Measurements from ENCODE around the gene FKBP14. TPM values are rescaled to one million over a fixed set of nuclear protein-coding genes. Genes with fewer than 3 reads are reported as not detected.

Gene FKBP14
- total RNA-seq, 2 donors from 2014 or later, result 6.1 to 8.5 TPM

GRCh38 chr7:29972315-29972669 lies 54.2 kb downstream of the FKBP14 start:
- no peak for TF ChIP-seq CTCF (IDR thresholded peaks at IDR 0.05)
- H3K4me1 ChIP-seq, result peaks cover 0 to 20% of the 10 kb centered on the region in 2 donors
- H3K27ac ChIP-seq, result no peak overlapping the region

GRCh38 chr7:29971566-29972314 lies 54.8 kb downstream of the FKBP14 start:
- DNase-seq (ENCODE audit: low spot score), result no peak
- peaks cover 0 to 18% of the 10 kb centered on the region in 2 donors for H3K4me1 ChIP-seq
- no peak overlapping the region for H3K4me3 ChIP-seq
- H3K9me3 ChIP-seq, result no peaks in the 10 kb centered on the region
- no peaks in the 10 kb centered on the region for H3K27me3 ChIP-seq
- TF ChIP-seq CTCF (IDR thresholded peaks at IDR 0.05), result no peak
- H3K36me3 ChIP-seq, result no peaks in the 10 kb centered on the region
- no peak overlapping the region for H3K27ac ChIP-seq

More at GRCh38 chr7:29972315-29972669, 54.2 kb downstream of the FKBP14 start:
- no peak for DNase-seq (ENCODE audit: low spot score)
- H3K4me3 ChIP-seq, result no peak overlapping the region
- no peaks in the 10 kb centered on the region for H3K9me3 ChIP-seq
- H3K27me3 ChIP-seq, result no peaks in the 10 kb centered on the region
- no peaks in the 10 kb centered on the region for H3K36me3 ChIP-seq

DNA sequence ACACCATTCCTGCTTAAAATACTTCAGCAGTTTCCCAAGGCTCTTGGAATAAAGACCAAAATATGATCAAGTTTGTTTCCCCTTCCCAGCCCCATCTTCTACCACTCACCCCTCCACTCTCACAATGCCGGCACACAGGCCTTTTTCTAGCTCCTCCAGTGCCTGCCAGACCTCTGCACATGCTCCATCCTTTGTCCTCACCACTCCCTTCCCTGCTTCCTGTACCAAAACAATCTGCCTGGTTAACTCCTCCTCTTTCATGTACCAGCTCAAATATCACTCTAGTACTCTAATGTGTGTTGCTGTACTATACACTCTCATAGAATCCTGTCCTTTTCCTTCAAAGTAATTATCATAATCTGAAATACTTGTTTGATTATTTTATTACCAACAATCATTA lies 56.3 kb downstream of the FKBP14 start:
- H3K9me3 ChIP-seq, result no peaks in the 10 kb centered on the region
- no peak for DNase-seq (ENCODE audit: low spot score)
- no peaks in the 10 kb centered on the region for H3K36me3 ChIP-seq
- no peaks in the 10 kb centered on the region for H3K27me3 ChIP-seq
- no peak overlapping the region for H3K27ac ChIP-seq
- no peak overlapping the region for H3K4me3 ChIP-seq
- TF ChIP-seq CTCF (IDR thresholded peaks at IDR 0.05), result no peak
- peaks cover 0 to 10% of the 10 kb centered on the region in 2 donors for H3K4me1 ChIP-seq

GRCh38 chr7:29969738-29970137 lies 56.8 kb downstream of the FKBP14 start:
- H3K27ac ChIP-seq, result no peak overlapping the region
- no peaks in the 10 kb centered on the region for H3K36me3 ChIP-seq
- H3K4me3 ChIP-seq, result no peak overlapping the region
- H3K4me1 ChIP-seq, result peaks cover 0 to 10% of the 10 kb centered on the region in 2 donors
- TF ChIP-seq CTCF (IDR thresholded peaks at IDR 0.05), result no peak
- H3K27me3 ChIP-seq, result no peaks in the 10 kb centered on the region
- no peak for DNase-seq (ENCODE audit: low spot score)
- H3K9me3 ChIP-seq, result no peaks in the 10 kb centered on the region

DNA sequence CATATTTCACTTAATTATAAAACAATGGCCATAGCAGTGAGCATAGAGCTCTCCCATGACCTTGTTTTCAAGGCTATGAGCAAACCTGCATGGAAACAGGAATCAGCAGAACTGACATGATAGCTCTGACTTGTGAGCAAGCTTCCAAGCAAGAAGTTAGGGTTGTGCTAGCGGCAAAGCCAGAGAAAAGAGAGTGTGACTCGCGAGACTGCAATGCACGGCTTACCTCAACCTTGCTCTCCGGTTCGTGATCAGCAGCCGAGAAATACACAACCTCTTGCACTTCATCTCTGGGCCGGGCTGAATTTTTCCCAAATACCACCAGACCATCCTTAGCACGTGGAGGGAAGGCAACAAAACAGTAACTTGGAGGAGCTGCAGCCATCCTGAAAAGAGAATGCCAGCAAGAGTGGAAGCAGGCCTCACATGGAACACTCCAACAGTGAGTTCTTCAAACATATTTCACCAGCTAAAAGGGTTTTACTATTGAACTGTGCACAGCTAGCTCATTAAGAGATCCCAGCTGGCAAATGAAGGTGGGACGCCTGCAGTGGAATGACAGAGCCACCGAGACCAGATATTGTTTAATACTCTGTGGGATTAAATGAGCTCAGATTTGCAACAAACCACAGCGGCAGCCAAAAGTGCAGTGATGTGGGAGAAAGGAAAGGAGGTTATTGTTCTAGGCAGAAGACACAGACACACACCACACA lies 57.7 kb downstream of the FKBP14 start:
- no peak for DNase-seq (ENCODE audit: low spot score)
- peaks cover 0 to 10% of the 10 kb centered on the region in 2 donors for H3K4me1 ChIP-seq

More for the DNA sequence above, 57.7 kb downstream of the FKBP14 start:
- no peaks in the 10 kb centered on the region for H3K9me3 ChIP-seq
- H3K36me3 ChIP-seq, result no peaks in the 10 kb centered on the region
- no peaks in the 10 kb centered on the region for H3K27me3 ChIP-seq
- H3K4me3 ChIP-seq, result no peak overlapping the region
- H3K27ac ChIP-seq, result no peak overlapping the region
- no peak for TF ChIP-seq CTCF (IDR thresholded peaks at IDR 0.05)
